ENCODE data around the gene SFXN1. TPM values are rescaled to one million over a fixed set of nuclear protein-coding genes. Genes with fewer than 3 reads are reported as not detected.
"Not testable (repeated sequence)": the region's sequence is repeated elsewhere in the genome, so short reads cannot be mapped to it uniquely, and the experiment has no call there.

The SFXN1 gene
- total RNA-seq, 2 experiments from 2014 or later = 405 to 409 TPM

DNA sequence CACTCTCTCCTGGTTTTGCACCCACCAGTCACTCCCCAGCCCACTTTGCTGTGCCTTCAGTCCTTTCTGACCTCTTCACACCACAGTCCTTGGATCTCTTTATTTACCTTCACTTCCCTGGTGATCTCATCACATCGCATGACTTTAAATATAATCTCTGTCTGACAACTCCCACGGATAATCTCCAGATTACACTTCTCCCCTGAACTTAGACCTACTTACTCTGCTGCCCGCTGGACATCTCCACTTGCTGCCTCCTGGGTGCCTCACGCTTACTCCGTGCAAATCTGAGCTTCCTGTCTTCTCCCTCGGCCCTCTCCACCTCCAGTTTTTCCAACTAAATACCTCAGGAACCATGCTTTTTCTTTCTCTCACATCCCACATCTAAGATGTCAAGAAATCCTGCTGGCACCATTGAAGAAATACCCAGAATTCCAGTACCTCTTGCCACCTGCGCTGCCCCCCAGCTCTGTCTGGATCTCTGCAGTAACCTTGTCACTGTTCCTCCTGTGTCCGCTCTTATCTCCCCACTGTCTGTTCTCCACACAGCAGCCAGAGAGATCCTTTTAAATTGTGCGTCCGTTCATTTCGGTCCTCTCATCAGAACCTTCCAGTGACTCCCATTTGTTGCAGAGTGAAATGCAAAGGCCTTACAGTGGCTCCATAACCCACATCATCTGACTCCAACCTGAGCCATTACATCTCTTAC is 9.3 kb downstream of the SFXN1 start:
- CTCF ChIA-PET = interaction anchor here (1.1 kb wide), 1 partner anchor 23 kb away, joined by 3 read pairs; no protein-coding TSS in a partner anchor

DNA sequence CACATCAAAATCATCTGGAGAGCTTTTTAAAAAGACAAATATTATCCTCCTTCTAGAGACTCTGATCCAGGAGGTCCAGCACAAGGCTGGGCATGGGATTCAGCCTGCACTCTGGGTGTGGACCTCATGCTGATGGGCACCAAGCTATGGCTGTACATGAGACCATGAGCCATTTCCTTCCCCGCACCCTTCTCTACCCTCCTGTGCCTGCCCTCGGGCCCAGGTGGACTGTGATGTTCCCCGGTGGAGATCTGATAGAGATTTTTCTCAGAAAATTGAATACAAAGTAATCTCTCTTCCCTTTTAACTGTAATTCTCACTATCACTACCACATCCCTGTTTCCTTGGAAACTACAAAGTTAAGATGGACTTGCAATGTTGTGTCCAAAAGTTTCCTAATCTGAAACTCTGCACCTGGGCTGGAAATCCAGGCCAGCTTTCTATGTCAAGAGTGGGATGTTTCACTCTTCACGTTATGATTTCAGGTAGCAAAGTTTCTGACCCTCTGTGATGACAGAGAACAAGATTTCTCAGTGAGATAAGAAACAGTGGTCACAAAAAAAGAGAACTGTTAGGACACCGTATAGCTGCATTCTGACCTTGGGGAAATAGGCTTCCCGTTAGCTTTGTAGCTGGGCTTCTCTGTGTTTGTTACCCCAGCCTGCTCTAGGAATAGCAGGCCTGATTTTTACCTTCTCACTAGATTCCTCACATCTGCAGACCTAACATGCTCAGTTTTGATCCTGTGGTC is 11.5 kb downstream of the SFXN1 start:
- CTCF ChIA-PET = interaction anchor here (0.8 kb wide), 1 partner anchor 25 kb away, joined by 3 read pairs; no protein-coding TSS in a partner anchor
- POLR2A ChIA-PET = no interaction called here

More for the DNA sequence above, 9.3 kb downstream of the SFXN1 start:
- POLR2A ChIA-PET = no interaction called here

DNA sequence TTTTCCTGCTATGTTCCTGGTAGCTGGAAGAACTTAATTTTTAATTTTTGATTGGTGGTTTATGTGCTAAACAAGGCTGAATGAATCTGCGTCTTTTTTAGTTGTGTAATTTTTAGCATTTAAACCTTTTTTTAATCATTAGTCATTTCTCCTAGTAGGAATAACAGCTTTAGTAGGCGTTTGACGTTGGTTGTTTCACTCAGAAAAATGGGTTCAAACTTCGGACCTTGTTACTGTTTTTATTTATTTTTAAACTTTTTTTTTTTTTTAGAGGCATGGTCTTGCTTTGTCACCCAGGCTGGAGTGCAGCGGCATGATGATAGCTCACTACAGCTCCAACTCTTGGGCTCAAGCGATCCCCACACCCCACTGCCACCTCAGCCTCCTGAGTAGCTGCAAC is 12.9 kb downstream of the SFXN1 start:
- ChIA-PET POLR2A (interaction anchor here (1.5 kb wide), 1 partner anchor 13 kb away, joined by 3 read pairs; the partner anchor contains the start of gene SFXN1), CTCF (no interaction called here)

DNA sequence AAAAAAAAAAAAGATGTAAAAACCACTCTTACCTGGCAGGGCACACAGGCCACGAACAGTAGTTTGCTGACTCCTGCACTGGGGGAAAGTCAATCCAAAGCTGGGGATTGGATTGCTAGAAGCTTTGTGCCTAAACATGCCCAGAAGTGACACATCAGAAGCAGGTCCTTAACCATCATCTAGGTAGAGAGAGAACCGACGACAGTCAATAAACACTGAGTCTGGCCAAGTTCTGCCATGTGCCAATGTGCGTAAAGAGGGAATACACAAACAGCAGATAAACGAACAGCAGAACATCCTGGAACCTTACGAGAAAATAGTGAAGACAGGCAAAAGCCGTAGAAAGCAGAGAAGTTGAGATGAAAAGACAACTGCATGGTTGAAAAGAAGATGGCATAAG is 14.9 kb downstream of the SFXN1 start:
- CTCF ChIA-PET = no interaction called here

DNA sequence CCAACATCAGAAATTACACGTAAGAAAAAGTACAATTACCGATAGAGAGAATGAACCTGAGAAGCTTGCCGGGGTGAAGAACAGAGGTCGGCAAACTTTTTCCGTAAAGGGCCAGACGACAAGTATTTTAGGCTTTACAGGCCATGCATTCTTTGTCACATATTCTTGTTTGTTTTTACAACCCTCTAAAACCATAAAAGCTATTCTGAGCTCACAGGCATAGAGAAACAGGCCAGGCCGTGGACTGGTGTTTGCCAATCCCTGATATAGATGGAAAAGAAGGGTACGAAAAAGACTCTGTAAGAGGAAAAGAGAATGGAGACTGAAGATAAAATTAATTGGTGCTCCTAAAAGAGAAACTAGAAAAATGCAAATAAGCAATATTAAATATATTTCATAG is 15.4 kb downstream of the SFXN1 start:
- POLR2A ChIA-PET = no interaction called here
- CTCF ChIA-PET = no interaction called here

More for the DNA sequence above, 14.9 kb downstream of the SFXN1 start:
- POLR2A ChIA-PET = no interaction called here

DNA sequence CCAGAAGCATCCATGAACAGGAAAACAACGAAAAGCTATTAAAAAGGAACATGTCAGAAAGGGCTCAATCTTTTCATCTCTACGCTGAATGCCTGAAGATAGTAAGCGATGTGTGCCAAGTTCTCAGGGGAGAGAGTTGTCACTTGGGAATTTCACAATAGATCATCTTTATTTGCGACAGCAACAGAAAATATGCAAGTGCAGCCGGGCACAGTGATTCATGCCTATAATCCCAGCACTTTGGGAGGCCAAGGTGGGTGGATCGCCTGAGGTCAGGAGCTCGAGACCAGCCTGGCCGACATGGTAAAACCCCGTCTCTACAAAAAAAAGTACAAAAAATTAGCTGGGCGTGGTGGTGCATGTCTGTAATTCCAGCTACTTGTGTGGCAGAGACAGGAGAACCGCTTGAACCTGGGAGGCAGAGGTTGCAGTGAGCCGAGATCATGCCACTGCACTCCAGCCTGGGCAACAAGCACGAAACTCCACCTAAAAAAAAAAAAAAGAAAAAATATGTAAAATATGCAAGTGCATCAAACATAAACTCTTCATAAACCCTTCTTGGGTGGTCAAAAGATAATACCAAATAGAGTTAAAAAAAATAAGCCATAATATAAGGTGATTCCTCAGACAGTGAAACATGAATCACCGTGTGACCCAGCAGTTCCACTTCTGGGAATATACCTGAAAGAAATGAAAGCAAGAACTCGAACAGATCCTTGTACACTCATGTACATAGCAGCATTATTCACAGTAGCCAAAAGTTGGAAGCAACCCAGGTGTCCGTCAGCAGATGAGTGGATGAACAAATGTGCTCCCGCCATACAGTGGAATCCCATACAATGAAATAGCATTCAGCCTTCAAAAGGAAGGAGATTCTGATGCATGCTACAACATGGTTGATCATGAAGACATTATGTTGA is 16.2 kb downstream of the SFXN1 start:
- CTCF ChIA-PET = interaction anchor here (0.6 to 0.7 kb wide), 2 partner anchors 15 to 590 kb away, joined by 3 read pairs; no protein-coding TSS in a partner anchor

DNA sequence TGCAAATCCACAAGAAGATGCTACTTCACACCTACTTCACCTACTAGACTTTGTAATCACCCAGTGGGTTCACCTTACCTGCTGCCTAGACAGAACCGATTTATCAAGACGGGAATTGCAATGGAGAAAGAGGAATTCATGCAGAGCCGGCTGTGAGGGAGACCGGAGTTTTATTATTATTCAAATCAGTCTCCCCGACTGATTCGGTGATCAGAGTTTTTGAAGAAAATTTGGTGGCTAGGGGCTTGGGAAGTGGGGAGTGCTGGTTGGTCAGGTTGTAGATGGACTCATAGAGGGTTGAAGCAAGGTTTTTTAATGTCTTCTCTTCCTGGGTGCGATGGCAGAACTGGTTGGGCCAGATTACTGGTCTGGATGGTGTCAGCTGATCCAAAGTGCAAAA is 23.4 kb downstream of the SFXN1 start:
- ChIA-PET CTCF (no interaction called here), POLR2A (no interaction called here)

More for the DNA sequence above, 16.2 kb downstream of the SFXN1 start:
- POLR2A ChIA-PET = no interaction called here

DNA sequence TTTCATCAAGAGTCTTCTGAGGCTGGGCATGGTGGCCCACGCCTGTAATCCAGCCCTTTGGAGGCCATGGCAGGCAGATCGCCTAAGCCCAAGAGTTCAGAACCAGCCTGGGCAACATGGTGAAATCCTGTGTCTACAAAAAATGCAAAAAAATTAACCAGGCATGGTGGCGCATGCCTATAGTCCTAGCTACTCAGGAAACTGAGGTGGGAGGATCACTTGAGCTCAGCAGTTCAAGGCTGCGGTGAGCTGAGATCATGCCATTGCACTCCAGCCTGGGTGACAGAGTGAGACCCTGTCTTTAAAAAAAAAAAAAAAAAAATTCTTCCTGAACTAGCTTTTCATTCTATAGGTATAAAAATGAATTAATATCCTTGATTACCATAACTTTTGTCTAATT is 29.3 kb downstream of the SFXN1 start:
- POLR2A ChIA-PET = not testable (repeated sequence)
- CTCF ChIA-PET = interaction anchor here (0.7 kb wide), 1 partner anchor 9 kb away, joined by 7 read pairs; no protein-coding TSS in a partner anchor

DNA sequence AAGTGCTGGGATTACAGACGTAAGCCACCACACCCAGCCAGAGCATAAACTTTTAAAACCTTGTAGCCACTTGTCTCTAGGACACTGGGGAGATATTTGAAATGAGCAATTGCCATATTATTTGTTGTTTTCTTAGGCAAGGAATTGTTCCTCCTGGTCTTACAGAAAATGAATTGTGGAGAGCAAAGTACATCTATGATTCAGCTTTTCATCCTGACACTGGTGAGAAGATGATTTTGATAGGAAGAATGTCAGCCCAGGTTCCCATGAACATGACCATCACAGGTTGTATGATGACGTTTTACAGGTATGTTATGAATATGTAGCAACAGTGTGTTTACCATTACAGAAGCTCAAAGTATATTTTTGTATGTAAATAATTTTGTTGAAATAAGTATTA is 30.5 kb downstream of the SFXN1 start:
- POLR2A ChIA-PET = no interaction called here

DNA sequence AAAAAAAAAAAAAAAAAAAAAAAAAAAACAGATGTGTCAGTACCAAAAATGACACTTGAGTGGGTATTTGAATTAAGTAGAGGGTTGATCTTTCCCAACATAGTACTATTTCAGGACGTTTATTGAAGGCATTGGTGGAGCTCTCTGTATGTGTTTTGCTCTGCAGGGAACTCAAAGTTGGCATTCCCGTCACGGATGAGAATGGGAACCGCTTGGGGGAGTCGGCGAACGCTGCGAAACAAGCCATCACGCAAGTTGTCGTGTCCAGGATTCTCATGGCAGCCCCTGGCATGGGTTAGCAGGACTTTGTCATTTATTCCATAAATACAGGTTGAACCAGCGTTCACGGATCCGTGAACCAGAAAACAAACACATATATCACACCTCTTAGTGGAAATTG is 34.9 kb downstream of the SFXN1 start:
- CTCF ChIA-PET = interaction anchor here (0.7 kb wide), 1 partner anchor 13 kb away, joined by 5 read pairs; no protein-coding TSS in a partner anchor
- POLR2A ChIA-PET = no interaction called here

More for the DNA sequence above, 30.5 kb downstream of the SFXN1 start:
- CTCF ChIA-PET = no interaction called here

DNA sequence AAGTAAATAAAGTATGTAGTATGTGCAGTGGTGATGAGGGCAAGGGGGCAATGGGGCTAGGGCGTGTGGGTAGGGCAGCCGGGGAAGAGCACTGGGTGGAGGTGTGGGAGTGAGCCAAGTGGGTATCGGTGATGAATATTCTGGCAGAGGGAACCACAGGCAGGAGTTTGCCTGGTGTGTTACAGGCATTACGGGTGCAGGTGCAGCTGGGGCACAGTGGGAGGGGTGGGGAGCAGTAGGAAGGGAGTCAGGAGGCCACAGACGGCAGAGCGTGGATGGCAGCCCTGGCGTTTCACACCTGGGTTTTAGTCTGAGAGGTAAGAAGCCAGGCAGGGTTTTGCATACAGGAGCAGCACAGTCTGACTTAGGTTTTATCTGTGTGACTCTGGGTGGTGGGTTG is 35.4 kb downstream of the SFXN1 start:
- CTCF ChIA-PET = interaction anchor here (0.7 to 1.1 kb wide), 2 partner anchors 13 to 31 kb away, joined by 3 to 5 read pairs; no protein-coding TSS in a partner anchor
- POLR2A ChIA-PET = no interaction called here

DNA sequence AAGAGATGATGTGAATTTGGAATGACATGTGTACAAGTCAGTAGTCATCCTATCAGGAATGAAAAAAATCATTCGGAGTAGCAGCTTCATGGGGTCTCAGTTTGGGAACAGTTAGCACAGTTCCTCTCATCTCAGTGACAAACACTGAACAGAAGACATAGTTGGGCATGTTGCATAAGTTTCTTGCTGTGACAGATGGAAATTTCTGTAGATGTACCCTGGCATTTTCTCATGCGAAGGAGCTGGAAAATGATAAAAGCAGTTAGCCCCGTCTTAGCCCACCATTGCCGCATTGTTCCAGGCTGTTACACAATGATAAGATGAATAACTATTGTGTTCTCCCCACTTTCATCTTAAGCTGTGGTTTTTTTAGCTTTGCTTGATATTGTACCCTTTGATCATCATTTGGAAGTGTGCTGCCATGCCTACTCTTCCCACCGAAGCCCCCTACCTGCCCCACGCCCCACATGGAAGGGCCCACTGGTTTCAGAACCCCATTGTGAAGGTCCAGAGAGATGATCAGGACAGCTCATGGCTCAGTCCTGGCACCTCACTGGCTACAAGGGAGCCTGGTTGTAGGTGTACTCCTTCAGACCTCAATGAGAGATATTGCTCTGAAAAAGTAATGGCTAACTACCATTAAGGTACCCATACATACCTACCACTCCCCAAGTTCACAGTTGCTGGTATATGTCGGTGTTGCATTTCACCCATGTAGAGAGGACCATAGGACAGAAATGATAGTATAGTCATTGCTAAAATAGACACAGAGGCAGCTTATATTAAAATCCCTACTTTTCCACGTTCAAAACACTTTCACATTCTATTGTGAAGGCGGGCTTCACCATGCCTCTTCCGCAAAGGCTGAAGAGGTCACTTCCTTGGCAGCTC is 38.8 kb downstream of the SFXN1 start:
- ChIA-PET CTCF (interaction anchor here (0.5 to 1.2 kb wide), 2 partner anchors 17 to 1040 kb away, joined by 3 read pairs; no protein-coding TSS in a partner anchor), POLR2A (interaction anchor here (0.8 to 2.0 kb wide), 4 partner anchors 36 to 135 kb away, joined by 5 to 7 read pairs (median 5); partner anchors contain the start of gene SFXN1)

DNA sequence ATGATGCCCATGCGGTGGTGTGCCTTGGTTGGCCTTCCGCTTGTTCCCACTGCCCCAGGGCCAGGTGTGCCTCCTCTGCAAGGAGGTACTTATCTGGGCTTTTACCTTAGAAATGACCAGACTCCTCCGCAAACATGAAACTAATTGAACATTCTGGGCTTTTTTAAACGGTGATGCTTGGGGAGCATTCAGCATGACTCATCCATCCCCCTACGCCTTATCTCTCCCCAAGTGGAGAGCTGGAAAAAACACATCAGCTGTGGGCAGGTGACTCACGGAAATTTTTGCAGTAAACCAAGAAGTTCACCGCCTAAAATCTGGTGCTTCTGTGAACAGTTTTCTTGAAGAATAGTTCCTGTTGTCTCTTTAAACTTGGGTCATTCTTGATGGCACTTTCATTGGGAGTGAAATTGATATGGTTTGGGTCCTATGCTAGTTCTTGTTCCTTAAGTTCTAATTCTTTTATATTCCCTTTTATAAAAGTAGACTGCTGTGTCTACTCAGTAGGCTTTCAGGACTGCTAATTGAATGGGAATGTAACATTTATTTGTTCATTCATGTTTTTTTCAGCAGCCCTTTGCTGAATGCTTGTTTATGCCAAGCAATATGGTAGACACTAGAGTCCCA is 39.6 kb downstream of the SFXN1 start:
- CTCF ChIA-PET = no interaction called here

DNA sequence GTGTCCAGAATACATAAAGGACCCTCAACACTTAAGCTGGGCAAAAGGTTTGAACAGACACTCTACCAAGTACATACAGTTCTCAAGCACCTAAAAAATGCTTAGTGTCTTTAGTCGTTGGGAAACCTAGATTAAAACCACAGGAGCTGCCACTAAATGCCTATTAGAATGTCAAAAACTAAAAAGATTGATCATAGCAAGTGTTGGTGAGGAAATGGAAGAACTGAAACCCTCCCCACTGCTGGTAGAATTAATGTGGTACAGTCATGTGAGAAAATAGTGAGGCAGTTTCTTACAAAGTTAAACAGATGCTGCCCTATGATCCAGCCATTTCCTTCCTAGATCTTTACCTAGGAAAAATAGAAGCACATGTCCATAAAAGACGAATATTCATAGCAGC is 40.6 kb downstream of the SFXN1 start:
- POLR2A ChIA-PET = interaction anchor here (0.6 kb wide), 1 partner anchor 138 kb away, joined by 3 read pairs; no protein-coding TSS in a partner anchor

More for the DNA sequence above, 39.6 kb downstream of the SFXN1 start:
- POLR2A ChIA-PET = interaction anchor here (0.8 to 2.0 kb wide), 4 partner anchors 37 to 135 kb away, joined by 5 to 7 read pairs (median 5); partner anchors contain the start of gene SFXN1

DNA sequence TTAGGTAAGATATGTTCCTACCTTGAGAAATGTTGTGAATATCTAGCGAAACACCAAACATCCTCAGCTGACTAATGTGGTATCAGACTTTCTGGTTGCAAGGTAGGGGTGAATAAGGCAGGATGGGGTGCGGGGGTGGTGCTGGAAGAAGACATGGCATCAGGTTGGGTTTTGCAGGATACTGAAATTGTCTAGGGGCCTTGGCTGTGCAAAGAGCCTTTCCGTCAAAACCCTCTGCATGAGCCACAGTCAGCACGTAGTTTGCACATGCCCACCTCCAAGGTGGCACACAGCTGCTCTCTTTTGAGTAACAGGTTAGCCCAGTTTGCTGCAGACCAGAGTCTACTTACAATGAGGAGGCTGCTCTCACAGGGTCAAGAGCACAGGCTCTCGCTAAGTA is 42.0 kb downstream of the SFXN1 start:
- ChIA-PET POLR2A (interaction anchor here (0.6 to 1.4 kb wide), 2 partner anchors 10 to 133 kb away, joined by 7 read pairs; no protein-coding TSS in a partner anchor), CTCF (interaction anchor here (1.3 to 3.5 kb wide), 2 partner anchors 14 to 198 kb away, joined by 3 to 9 read pairs; no protein-coding TSS in a partner anchor)

More for the DNA sequence above, 40.6 kb downstream of the SFXN1 start:
- CTCF ChIA-PET = interaction anchor here (0.7 to 1.2 kb wide), 3 partner anchors 55 to 135 kb away, joined by 3 to 6 read pairs (median 3); no protein-coding TSS in a partner anchor

DNA sequence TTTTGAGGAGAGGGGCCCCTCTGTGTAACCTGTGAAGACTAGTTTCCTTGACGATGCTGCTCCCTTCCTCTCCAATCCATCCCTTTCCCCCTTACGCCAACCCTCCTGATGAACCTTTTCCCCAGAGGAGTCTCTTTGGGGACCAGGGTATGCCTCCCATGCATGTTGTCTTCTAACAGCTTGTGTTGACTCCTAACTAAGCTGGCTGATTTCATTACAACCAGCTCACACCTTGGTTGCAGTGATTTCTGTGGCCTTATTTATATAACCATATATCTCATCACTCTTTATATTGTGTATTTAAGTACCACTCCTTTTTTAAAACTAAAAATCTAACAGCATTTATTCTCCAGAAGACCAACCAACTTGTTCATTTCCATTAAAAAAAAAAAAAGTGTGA is 42.5 kb downstream of the SFXN1 start:
- CTCF ChIA-PET = interaction anchor here (0.7 to 3.5 kb wide), 6 partner anchors 13 to 1630 kb away, joined by 3 to 9 read pairs (median 3); no protein-coding TSS in a partner anchor
- POLR2A ChIA-PET = interaction anchor here (1.4 kb wide), 1 partner anchor 133 kb away, joined by 7 read pairs; no protein-coding TSS in a partner anchor

DNA sequence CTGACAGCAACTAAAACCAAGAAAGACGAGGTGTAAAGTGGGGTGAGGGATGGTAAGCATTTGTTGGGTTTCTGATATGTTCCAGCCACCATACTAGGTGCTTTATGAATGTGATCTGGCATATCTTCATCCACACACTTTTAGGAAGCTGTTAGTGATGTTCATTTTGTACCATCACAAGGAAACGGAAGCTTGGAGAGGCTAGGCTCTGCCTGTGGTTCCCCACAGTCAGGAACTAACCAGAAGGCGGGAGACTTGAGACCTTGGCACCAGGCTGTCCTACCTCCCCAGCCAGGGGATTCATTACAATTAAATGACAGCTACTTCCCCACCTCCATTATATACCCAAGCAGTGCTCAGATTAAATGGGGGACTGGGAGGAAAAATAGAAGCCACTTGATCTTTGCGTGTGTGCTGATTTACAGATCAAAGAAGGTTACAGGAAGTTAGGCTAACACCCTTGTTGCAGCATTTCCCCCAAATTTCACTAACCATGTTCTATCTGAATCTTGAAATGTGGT is 43.0 kb downstream of the SFXN1 start:
- ChIA-PET CTCF (interaction anchor here (0.7 to 3.5 kb wide), 5 partner anchors 13 to 1630 kb away, joined by 3 to 9 read pairs (median 3); no protein-coding TSS in a partner anchor), POLR2A (interaction anchor here (1.4 kb wide), 1 partner anchor 132 kb away, joined by 7 read pairs; no protein-coding TSS in a partner anchor)

All from activated CD8-positive, alpha-beta memory T cell treated with anti-CD3 and anti-CD28 coated beads for 36 hours (primary cell).